HG03108 (cell line): ENCODE measurements around the gene CXCL17.

ENCODE experiments used
- ATAC-seq: cut with Tn5 transposase; IDR thresholded peaks from one replicate; pipeline ENCODE4 v1.9.1; 2021; ENCODE audit warnings: moderate library complexity; ENCODE audit not compliant: unreplicated experiment

The CXCL17 gene

GRCh38 chr19:42401365-42402303 is 41.1 kb downstream of the CXCL17 start:
- ATAC-seq: no peak

GRCh38 chr19:42400404-42400803 is 42.3 kb downstream of the CXCL17 start:
- no peak for ATAC-seq

GRCh38 chr19:42397263-42398166 is 45.2 kb downstream of the CXCL17 start:
- ATAC-seq: no peak

- ATAC-seq: peak; percentile 98
Observed at GRCh38 chr19:42396381-42397262, 46.1 kb downstream of the CXCL17 start.

- ATAC-seq: no peak
Observed at GRCh38 chr19:42394751-42395150, 48.0 kb downstream of the CXCL17 start.

- ATAC-seq: no peak
Observed at GRCh38 chr19:42392165-42392564, 50.6 kb downstream of the CXCL17 start.

- no peak for ATAC-seq
Observed at GRCh38 chr19:42389899-42390298, 52.8 kb downstream of the CXCL17 start, which contains the start of gene CNFN. Gene CNFN (minus strand): TSS chr19:42390297. CDS start chr19:42389037, 1,260 bp downstream.

- ATAC-seq: no peak
Observed at GRCh38 chr19:42388851-42389489, 53.8 kb downstream of the CXCL17 start.

GRCh38 chr19:42386974-42387707 is 55.6 kb downstream of the CXCL17 start:
- ATAC-seq: no peak

- ATAC-seq: no peak
Observed at GRCh38 chr19:42380155-42380554, 62.6 kb downstream of the CXCL17 start.
